A549 (cell line): ENCODE measurements around the gene GALR1.

Source experiments
- CHD4 ChIP-seq: fragments of 200-600 bp; sonication (generic); IDR thresholded peaks from 2 replicates; pipeline ENCODE4 v1.6.1; 2016; ENCODE audit warnings: antibody characterized with exemption, mild to moderate bottlenecking, borderline replicate concordance
- CTCF ChIP-seq: fragments of >200 bp; sonication (Bioruptor Twin); formaldehyde crosslinking; IDR thresholded peaks from 3 replicates; pipeline ENCODE4 v1.5.1; 2016
- EP300 ChIP-seq, 2 experiments: fragments of >200 bp; sonication (Bioruptor Twin); formaldehyde crosslinking; IDR thresholded peaks; 2 replicates in 1 of 2; 3 replicates in 1 of 2; pipeline ENCODE4 v1.6.1; 2016 to 2017
- ESRRA ChIP-seq: fragments of 150-350 bp; IDR thresholded peaks from 2 replicates; pipeline ENCODE4 v1.6.1; 2014; ENCODE audit warnings: mild to moderate bottlenecking, low read length, borderline replicate concordance
- HOXA7 ChIP-seq: fragments of 250-450 bp; sonication (Bioruptor Pico); IDR thresholded peaks from 2 replicates; pipeline ENCODE4 v1.5.0; 2020; ENCODE audit warnings: mild to moderate bottlenecking, moderate library complexity
- HOXB13 ChIP-seq: fragments of 250-450 bp; sonication (Bioruptor Pico); IDR thresholded peaks from 2 replicates; pipeline ENCODE4 v1.5.0; 2020; ENCODE audit warnings: low read depth, mild to moderate bottlenecking, moderate library complexity
- JUNB ChIP-seq: fragments of >200 bp; sonication (Bioruptor Twin); formaldehyde crosslinking; IDR thresholded peaks from 2 replicates; pipeline ENCODE4 v1.6.1; 2016
- MAZ ChIP-seq: fragments of 150-350 bp; IDR thresholded peaks from 2 replicates; pipeline ENCODE4 v1.6.1; 2014; ENCODE audit warnings: antibody characterized with exemption, low read depth, low read length, borderline replicate concordance
- POLR2A ChIP-seq: IDR thresholded peaks from 2 replicates; pipeline ENCODE4 v1.6.1; 2012; ENCODE audit warnings: mild to moderate bottlenecking, low read length
- REST ChIP-seq: fragments of 200-600 bp; sonication (generic); IDR thresholded peaks from 2 replicates; pipeline ENCODE4 v1.6.1; 2016; ENCODE audit warnings: antibody characterized with exemption, mild to moderate bottlenecking, moderate library complexity
- TP53 ChIP-seq: fragments of 250-450 bp; sonication (Bioruptor Pico); IDR thresholded peaks from 2 replicates; pipeline ENCODE4 v1.5.0; 2021; ENCODE audit warnings: mild to moderate bottlenecking, moderate library complexity

- TF ChIP-seq POLR2A (no peak), TP53 (CRISPR knock-in tag) (no peak), REST (no peak), CTCF (no peak), HOXA7 (no peak), HOXB13 (CRISPR knock-in tag) (no peak), CHD4 (no peak), EP300 (IDR thresholded peaks at IDR 0.05) (no peak), ESRRA (no peak), JUNB (no peak), MAZ (no peak)
Observed at GRCh38 chr18:77210249-77210648, 39.4 kb upstream of the GALR1 start.
